GM19452 (cell line): Measurements from ENCODE around the gene PRR29.

Source experiments
- ATAC-seq: cut with Tn5 transposase; IDR thresholded peaks from one replicate; pipeline ENCODE4 v1.9.1; 2021; ENCODE audit not compliant: unreplicated experiment

PRR29 gene

DNA sequence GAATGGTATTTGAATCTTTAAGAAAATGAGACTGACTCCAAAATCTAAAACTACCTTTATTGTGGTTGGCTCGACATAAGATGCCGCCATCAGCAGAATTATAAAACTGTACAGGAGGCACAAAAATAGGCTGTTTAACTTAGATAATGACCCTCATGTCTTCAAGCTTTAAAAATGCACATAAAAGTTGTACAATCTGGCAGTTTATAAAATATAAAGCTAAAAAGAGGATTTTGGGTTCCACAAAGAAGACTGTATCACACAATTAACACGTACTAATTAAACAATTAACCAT lies 40.9 kb downstream of the PRR29 start:
- no peak for ATAC-seq

DNA sequence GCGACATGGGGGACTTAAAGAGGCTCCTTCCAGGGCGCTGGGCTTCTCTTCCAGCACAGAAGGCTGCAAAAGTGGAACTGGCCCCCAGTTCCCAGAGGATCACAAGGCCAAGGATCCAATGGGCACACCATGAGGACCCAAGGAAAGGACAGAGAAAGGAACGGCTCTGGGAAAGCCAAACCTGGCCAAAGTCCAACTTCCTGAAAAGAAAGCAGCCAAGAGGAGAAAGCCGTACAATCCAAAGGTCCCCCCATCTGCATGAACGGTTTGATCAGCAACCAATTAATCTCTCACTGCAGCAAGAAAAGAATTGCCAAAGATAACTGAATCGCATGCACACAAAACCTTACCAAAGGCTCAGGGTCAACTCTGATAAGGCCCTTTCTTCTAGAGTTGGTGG lies 42.1 kb downstream of the PRR29 start:
- ATAC-seq: no peak

DNA sequence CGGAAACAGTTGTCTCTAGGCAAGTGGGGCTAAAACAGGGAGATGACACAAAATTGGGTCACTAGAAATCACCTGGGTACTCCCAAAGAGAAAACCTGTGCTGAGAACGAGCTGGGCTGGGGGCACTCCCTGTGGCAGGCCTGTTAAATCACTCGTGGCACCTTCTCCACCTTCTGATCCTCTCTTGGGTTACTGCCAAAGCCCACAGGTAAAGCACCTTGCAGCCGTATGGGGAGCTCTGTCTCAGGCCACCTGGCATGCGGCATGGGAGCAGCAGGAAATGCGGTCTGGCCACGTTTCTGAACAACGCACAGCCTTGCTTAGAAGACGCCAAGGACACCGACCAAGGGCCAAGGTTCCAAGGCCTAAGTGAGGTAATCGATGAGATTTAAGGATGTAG lies 43.8 kb downstream of the PRR29 start:
- no peak for ATAC-seq

DNA sequence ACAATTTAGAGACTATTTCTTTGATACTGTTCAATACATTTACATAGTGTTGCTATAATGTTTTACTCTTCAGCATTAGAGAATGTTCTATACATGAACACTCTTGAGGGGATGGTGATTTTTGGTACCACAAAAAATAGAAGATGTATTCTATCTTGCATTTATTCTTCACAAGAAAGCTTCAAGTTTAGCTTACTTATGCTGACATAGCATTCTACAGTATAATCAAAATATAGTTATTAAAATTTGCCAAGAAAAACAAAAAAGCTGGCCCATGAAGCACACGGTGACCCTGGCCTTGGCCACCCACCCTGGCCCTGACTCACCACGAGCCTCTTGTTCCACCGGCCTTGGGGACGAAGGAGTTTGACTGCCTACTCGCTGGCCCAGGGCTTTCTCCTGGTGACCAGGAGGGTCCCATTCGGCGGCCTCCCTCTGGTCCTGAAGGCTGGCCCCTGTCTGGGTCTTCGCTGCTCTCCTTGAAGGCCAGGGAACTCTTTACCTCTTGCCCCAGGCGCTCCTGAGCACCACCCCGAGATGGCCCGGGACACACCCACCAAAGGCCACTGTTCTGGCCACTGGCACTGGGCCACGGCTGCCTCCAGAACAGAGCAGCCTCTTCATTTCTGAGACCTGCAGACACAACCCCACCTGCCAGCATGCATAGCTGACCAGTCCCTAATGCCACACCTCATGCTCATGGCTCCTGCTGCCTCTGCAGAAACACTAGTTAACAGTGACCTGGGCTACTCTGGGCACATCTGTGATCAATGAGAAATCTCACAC lies 44.7 kb downstream of the PRR29 start:
- ATAC-seq: no peak

GRCh38 chr17:64045176-64045575 lies 47.0 kb downstream of the PRR29 start:
- no peak for ATAC-seq

- ATAC-seq: no peak
Measured at GRCh38 chr17:64048805-64049204, 50.7 kb downstream of the PRR29 start.

DNA sequence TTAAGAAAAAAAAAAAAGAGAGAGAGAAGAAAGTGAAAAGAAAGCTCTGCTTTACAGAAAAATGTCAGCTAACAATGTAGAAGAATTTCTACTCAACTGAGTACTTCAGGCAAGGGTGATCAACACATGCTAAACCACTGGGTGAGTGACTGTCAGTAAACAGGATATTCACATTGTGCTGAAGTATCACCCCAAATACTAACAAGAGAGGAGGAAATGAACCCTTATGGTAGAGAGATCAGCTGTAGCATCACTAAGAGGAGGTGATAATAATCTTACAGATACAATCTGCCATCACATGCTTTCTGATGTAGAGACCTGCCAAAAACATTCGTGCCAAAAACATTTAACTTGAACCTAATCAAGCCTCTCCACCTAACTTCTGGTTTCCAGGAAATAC lies 53.0 kb downstream of the PRR29 start:
- ATAC-seq: no peak

DNA sequence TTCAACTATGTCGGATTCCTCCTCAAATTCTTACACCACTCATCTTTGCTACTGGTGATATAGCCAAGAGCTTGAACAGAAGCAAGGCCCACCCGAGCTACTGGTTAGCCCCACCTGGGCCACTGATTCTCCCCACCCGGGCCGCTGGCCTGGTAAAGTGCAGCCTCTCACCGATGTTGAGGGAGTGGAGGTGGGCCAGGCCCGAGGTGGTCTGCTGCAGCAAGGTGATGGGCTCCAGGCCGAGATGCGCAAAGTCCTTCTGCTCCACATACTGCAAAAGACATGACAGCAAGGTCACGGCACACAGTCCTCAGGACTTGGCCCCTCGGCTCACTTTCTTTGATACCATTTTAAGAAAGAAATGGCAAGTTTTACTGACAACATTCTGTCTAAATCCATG lies 55.0 kb downstream of the PRR29 start:
- ATAC-seq: no peak
